Muscle of leg (tissue), 11 donors: Measurements from ENCODE around the gene MRFAP1L1. TPM values are rescaled to one million over a fixed set of nuclear protein-coding genes. Genes with fewer than 3 reads are reported as not detected.
A peak's percentile ranks its signal among the peaks of the same experiment; 100 is the strongest.
"Not testable (repeated sequence)": the region's sequence is repeated elsewhere in the genome, so short reads cannot be mapped to it uniquely, and the experiment has no call there.

Experiments used
- DNase-seq: peaks from one replicate; pipeline ENCODE4 v3.0.0; 2013
- H3K27ac ChIP-seq: one replicate; pipeline ENCODE4 v1.5.1; 2013; ENCODE audit warnings: mild to moderate bottlenecking, low read length, control low read depth
- H3K27me3 ChIP-seq: one replicate; pipeline ENCODE4 v1.6.1; 2013; ENCODE audit warnings: low read length; ENCODE audit not compliant: control insufficient read depth, insufficient read depth
- H3K36me3 ChIP-seq: one replicate; pipeline ENCODE4 v1.6.1; 2013; ENCODE audit warnings: low read length; ENCODE audit not compliant: control insufficient read depth, insufficient read depth
- H3K4me1 ChIP-seq: one replicate; pipeline ENCODE4 v1.6.1; 2013; ENCODE audit warnings: low read length; ENCODE audit not compliant: control insufficient read depth, insufficient read depth
- H3K4me3 ChIP-seq: one replicate; pipeline ENCODE4 v1.5.1; 2013; ENCODE audit warnings: low read length, control low read depth
- H3K9me3 ChIP-seq: replicated peaks from 2 replicates; pipeline ENCODE4 v1.6.1; 2013; ENCODE audit warnings: low read depth, low read length; ENCODE audit not compliant: control insufficient read depth
- WGBS: methylation state at CpG from one replicate; pipeline ENCODE4 v1.1.5; 2013; ENCODE audit warnings: missing lambda C conversion rate; ENCODE audit not compliant: insufficient coverage; 5-methylcytosine and 5-hydroxymethylcytosine counted together
- polyA plus RNA-seq, 8 donors: library from polyadenylated mRNA; unstranded; fragments of 120-200 nt; gene quantifications; one replicate each; pipeline versions ENCODE4 v1.2.1 to v1.2.3, GENCODE V29; 2013; ENCODE audit warnings: inconsistent platforms in 1 of 8, low replicate concordance in 1 of 8; ENCODE audit not compliant: insufficient read length in 8 of 8, insufficient read depth in 1 of 8
- total RNA-seq: library from RNA; stranded (reverse); fragments of 120-200 nt; gene quantifications from one replicate; pipeline ENCODE4 v1.2.4, GENCODE V29; 2013

MRFAP1L1 gene
- total and polyA plus RNA-seq, 9 donors: 53.9 to 77.5 (median 57.0) TPM

GRCh38 chr4:6680372-6681034, 29.2 kb downstream of the MRFAP1L1 start:
- no peak overlapping the region for H3K27ac ChIP-seq
- H3K9me3 ChIP-seq: no peaks in the 10 kb centered on the region
- DNase-seq: no peak
- H3K27me3 ChIP-seq: no peaks in the 10 kb centered on the region
- peaks cover 11% of the 10 kb centered on the region for H3K4me1 ChIP-seq
- peaks cover 14% of the 10 kb centered on the region for H3K36me3 ChIP-seq
- WGBS: 69% methylated on average over 10 of the region's 10 CpGs
- no peak overlapping the region for H3K4me3 ChIP-seq

- peaks cover 20% of the 10 kb centered on the region for H3K4me1 ChIP-seq
- no peaks in the 10 kb centered on the region for H3K27me3 ChIP-seq
- H3K27ac ChIP-seq: no peak overlapping the region
- H3K4me3 ChIP-seq: no peak overlapping the region
- no peak for DNase-seq
- 78% methylated on average over 9 of the region's 21 CpGs for WGBS
- H3K36me3 ChIP-seq: peaks cover 16% of the 10 kb centered on the region
- H3K9me3 ChIP-seq: no peaks in the 10 kb centered on the region
These were observed 32.7 kb downstream of the MRFAP1L1 start for GRCh38 chr4:6676722-6677558.

- no peaks in the 10 kb centered on the region for H3K27me3 ChIP-seq
- H3K27ac ChIP-seq: peak overlapping the region; percentile 15
- no peak for DNase-seq
- peaks cover 20% of the 10 kb centered on the region for H3K4me1 ChIP-seq
- 4% methylated on average over 35 of the region's 40 CpGs for WGBS
- H3K4me3 ChIP-seq: peak overlapping the region; percentile 54
- H3K36me3 ChIP-seq: peaks cover 23% of the 10 kb centered on the region
- no peaks in the 10 kb centered on the region for H3K9me3 ChIP-seq
These were observed 35.0 kb downstream of the MRFAP1L1 start for GRCh38 chr4:6674500-6675149.

DNA sequence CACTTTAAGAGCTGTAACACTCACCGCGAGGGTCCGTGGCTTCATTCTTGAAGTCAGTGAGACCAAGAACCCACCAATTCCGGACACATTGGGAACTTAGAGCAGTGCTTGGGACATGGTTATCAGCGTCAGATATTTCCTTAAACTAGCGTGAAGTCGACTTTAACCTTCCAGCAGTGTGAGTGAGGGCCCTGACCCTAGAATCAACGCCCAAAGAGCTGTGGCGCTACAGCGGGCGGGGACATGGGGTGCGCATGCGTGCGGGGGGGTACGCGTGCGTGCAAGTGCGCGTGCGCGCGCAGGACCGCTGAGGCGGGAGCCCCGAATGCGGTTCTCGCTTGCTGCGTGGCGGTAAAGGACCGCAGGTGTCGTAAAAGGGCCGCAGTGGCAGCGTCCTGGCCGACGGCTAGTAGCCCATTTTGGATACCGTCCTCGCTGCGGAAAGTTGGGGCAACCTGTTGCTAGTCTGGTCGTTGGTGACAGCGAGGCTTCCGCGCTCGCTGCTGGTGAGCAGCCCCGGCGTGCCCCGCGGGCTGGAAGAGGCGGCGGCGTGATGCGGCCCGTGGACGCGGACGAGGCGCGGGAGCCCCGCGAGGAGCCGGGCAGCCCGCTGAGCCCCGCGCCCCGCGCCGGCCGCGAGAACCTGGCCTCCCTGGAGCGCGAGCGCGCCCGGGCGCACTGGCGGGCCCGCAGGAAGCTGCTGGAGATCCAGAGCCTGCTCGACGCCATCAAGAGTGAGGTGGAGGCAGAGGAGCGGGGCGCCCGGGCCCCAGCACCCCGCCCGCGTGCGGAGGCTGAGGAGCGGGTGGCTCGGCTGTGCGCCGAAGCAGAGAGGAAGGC, 35.8 kb downstream of the MRFAP1L1 start:
- no peaks in the 10 kb centered on the region for H3K9me3 ChIP-seq
- peaks cover 23% of the 10 kb centered on the region for H3K36me3 ChIP-seq
- H3K4me3 ChIP-seq: peak overlapping the region; percentile 54
- DNase-seq: peak; percentile 98
- H3K4me1 ChIP-seq: peaks cover 20% of the 10 kb centered on the region
- WGBS: under 1% methylated on average over 89 of the region's 89 CpGs
- peak overlapping the region; percentile 91 for H3K27ac ChIP-seq
- H3K27me3 ChIP-seq: no peaks in the 10 kb centered on the region

GRCh38 chr4:6673191-6673659, 36.4 kb downstream of the MRFAP1L1 start:
- not testable (repeated sequence) for H3K9me3 ChIP-seq, DNase-seq, H3K27me3 ChIP-seq
- peak overlapping the region; percentile 54 for H3K4me3 ChIP-seq
- peaks cover 20% of the 10 kb centered on the region for H3K4me1 ChIP-seq
- peak overlapping the region; percentile 91 for H3K27ac ChIP-seq
- peaks cover 19% of the 10 kb centered on the region for H3K36me3 ChIP-seq
- WGBS: 13% methylated on average over 10 of the region's 14 CpGs

DNA sequence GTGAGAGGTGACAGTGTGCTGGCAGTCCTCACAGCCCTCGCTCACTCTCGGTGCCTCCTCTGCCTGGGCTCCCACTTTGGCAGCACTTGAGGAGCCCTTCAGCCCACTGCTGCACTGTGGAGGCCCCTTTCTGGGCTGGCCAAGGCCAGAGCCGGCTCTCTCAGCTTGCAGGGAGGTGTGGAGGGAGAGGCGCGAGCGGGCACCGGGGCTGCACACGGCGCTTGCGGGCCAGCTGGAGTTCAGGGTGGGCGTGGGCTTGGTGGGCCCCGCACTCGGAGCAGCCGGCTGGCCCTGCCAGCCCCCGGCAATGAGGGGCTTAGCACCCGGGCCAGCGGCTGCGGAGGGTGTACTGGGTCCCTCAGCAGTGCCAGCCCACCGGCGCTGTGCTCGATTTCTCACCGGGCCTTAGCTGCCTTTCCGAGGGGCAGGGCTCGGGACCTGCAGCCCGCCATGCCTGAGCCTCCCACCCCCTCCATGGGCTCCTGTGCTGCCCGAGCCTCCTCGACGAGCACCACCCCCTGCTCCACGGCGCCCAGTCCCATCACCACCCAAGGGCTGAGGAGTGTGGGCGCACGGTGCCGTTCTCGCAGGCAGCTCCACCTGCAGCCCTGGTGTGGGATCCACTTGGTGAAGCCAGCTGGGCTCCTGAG, 37.0 kb downstream of the MRFAP1L1 start:
- H3K27ac ChIP-seq: not testable (repeated sequence)
- Histone ChIP-seq H3K4me1 (peaks cover 20% of the 10 kb centered on the region), H3K36me3 (peaks cover 19% of the 10 kb centered on the region)

GRCh38 chr4:6672131-6672530, 37.5 kb downstream of the MRFAP1L1 start:
- Histone ChIP-seq H3K4me1 (peaks cover 20% of the 10 kb centered on the region), H3K4me3 (no peak overlapping the region), H3K9me3 (no peaks in the 10 kb centered on the region), H3K27ac (no peak overlapping the region), H3K36me3 (peaks cover 19% of the 10 kb centered on the region), H3K27me3 (peaks cover 2% of the 10 kb centered on the region)
- 95% methylated on average over 7 of the region's 19 CpGs for WGBS
- no peak for DNase-seq

More for the DNA sequence above, 37.0 kb downstream of the MRFAP1L1 start:
- H3K9me3 ChIP-seq, DNase-seq, H3K4me3 ChIP-seq, H3K27me3 ChIP-seq: not testable (repeated sequence)
- 93% methylated on average over 12 of the region's 34 CpGs for WGBS

DNA sequence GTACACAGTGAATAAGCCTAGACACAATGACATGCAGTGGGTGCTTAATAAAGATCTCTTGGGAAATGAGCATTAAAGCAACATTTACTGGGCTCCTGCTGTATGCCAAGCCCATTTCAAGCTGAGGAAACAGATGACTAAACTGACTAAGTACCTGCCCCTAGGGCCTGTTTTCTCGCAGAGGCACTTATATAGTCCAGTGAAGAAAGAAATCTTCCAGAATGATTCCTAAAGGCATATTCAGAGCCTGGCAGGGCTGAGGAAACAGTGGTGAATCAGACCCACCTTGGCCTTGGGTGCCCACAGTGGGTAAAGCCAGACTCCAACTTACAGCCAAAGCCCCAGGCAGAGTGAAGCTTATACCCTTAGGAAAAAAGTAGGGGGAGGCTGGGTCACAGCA, 38.0 kb downstream of the MRFAP1L1 start:
- H3K9me3 ChIP-seq: no peaks in the 10 kb centered on the region
- H3K27ac ChIP-seq: no peak overlapping the region
- DNase-seq: no peak
- H3K36me3 ChIP-seq: peaks cover 17% of the 10 kb centered on the region
- H3K4me3 ChIP-seq: no peak overlapping the region
- H3K27me3 ChIP-seq: peaks cover 2% of the 10 kb centered on the region
- WGBS: no CpG with 5 or more reads among the region's 1 CpG
- peaks cover 18% of the 10 kb centered on the region for H3K4me1 ChIP-seq

DNA sequence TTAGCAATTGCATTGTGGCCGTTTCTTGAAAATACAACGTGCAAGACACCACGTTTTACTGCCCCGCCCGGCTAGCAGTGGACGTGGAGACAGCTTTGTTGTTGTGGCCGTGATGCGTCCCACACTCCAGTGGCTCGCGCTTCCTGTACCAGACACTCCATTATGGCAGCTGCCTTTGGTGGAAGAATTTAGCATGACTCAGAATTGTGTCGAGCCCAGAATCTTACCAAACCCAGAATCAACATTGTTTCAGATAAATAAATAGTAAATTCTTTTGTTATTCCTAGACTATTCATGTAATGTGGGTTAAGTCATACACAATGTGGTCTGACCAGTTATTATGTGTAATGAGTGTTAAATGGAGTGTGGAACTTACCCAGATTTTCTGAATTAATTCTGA, 41.3 kb downstream of the MRFAP1L1 start:
- no peak overlapping the region for H3K4me3 ChIP-seq
- peaks cover 30% of the 10 kb centered on the region for H3K27me3 ChIP-seq
- H3K27ac ChIP-seq: no peak overlapping the region
- WGBS: 82% methylated on average over 8 of the region's 11 CpGs
- H3K4me1 ChIP-seq: peaks cover 5% of the 10 kb centered on the region
- no peaks in the 10 kb centered on the region for H3K9me3 ChIP-seq
- H3K36me3 ChIP-seq: peaks cover 6% of the 10 kb centered on the region
- no peak for DNase-seq
